Peyer's patch (tissue), 4 donors: ENCODE results near the gene OR6J1.

Experiments used
- POLR2A ChIP-seq, 2 donors: fragments of 450-650 bp; IDR thresholded peaks; one replicate each; pipeline ENCODE4 v1.5.1; 2017; ENCODE audit warnings: antibody characterized with exemption in 2 of 2, mild to moderate bottlenecking in 2 of 2, moderate library complexity in 2 of 2
- TF ChIP-seq, protein P1 (sequence below), 6 experiments: fragments of 450-650 bp in 4 of 6; fragments of 200-600 bp in 2 of 6; sonication (generic) in 1 of 6; IDR thresholded peaks; one replicate each; pipeline ENCODE4 v1.5.1; 2017 to 2019; ENCODE audit warnings: antibody characterized with exemption in 6 of 6, mild to moderate bottlenecking in 3 of 6, moderate library complexity in 1 of 6

GRCh38 chr14:22626590-22626989 is 17.6 kb downstream of the OR6J1 start:
- TF ChIP-seq, protein P1, sequence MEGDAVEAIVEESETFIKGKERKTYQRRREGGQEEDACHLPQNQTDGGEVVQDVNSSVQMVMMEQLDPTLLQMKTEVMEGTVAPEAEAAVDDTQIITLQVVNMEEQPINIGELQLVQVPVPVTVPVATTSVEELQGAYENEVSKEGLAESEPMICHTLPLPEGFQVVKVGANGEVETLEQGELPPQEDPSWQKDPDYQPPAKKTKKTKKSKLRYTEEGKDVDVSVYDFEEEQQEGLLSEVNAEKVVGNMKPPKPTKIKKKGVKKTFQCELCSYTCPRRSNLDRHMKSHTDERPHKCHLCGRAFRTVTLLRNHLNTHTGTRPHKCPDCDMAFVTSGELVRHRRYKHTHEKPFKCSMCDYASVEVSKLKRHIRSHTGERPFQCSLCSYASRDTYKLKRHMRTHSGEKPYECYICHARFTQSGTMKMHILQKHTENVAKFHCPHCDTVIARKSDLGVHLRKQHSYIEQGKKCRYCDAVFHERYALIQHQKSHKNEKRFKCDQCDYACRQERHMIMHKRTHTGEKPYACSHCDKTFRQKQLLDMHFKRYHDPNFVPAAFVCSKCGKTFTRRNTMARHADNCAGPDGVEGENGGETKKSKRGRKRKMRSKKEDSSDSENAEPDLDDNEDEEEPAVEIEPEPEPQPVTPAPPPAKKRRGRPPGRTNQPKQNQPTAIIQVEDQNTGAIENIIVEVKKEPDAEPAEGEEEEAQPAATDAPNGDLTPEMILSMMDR (IDR thresholded peaks at IDR 0.05) = no peak
- no peak for TF ChIP-seq POLR2A (IDR thresholded peaks at IDR 0.05)
